ENCODE results near the gene LMBRD2. TPM values are rescaled to one million over a fixed set of nuclear protein-coding genes. Genes with fewer than 3 reads are reported as not detected.
"Not testable (repeated sequence)": the region's sequence is repeated elsewhere in the genome, so short reads cannot be mapped to it uniquely, and the experiment has no call there.

Gene LMBRD2
- polyA plus RNA-seq, 4 donors = 8.4 to 19.9 (median 18.3) TPM

GRCh38 chr5:36162810-36163486, 11.3 kb upstream of the LMBRD2 start:
- DNase-seq (ENCODE audit: low read depth in 4 of 4, low spot score in 3 of 4) = no peak

GRCh38 chr5:36161361-36161760, 9.7 kb upstream of the LMBRD2 start:
- no peak for DNase-seq (ENCODE audit: low read depth in 4 of 4, low spot score in 3 of 4)

- no peak for DNase-seq (ENCODE audit: low read depth in 4 of 4, low spot score in 3 of 4)
These were observed 8.9 kb upstream of the LMBRD2 start for GRCh38 chr5:36160617-36161016.

DNA sequence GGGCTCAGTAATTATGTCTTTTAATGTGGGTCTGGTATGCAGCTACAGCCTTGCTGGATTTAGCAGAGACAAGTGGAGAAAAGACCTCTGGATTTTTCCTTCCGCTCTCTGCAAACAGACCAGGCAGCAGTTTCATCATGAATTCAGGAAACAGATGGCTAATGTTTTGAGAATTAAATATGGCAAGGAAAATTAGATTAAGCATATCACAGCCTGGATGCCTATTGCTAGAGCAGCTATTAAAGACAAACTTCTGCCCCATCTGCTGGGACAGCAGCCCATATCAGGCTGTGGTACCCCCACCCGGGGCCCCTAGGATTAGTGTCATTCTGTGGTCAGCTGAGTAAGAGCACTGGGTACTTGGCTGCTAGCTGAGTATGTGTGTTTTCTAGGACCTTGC, 6.5 kb upstream of the LMBRD2 start:
- no peak for DNase-seq (ENCODE audit: low read depth in 4 of 4, low spot score in 3 of 4)

DNA sequence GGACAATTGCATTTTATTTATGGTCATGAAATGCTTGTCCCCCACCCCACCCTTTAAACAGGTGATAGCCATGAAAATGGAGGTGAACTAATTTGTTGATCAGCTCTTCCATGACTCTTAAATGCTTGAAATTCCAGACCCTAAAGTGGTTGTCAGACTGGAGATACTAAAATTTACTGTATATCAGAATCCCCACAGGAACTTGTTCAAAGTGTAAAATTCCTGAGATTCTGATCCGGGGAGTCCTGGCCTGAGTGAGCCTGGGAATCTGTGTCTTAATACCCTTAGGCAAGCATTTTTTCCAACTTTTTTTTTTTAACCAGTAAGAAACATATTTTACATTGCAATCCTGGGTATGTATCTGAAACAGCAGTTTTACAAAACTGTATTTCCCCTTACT, 4.9 kb upstream of the LMBRD2 start:
- no peak for DNase-seq (ENCODE audit: low read depth in 4 of 4, low spot score in 3 of 4)

GRCh38 chr5:36156121-36156601, 4.5 kb upstream of the LMBRD2 start:
- DNase-seq (ENCODE audit: low read depth in 4 of 4, low spot score in 3 of 4) = no peak

DNA sequence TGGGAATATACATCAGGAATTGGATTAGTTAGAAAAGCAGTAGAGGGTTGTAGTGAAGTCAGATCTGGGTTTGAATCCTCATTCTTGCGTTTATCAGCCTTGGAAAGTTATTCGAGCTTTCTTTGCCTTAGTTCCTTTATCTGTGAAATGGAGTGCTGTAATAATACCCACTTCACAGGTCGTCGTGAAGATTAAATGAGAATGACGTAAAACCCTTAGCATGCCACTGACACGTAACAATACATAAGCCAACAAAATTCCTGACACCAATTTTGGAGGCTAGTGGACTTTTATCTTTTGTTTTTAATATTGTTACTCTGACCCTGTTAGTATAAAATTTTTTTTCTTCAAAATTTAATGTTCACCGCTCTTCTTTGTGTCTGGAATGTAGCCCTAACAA, 3.6 kb upstream of the LMBRD2 start:
- DNase-seq (ENCODE audit: low read depth in 4 of 4, low spot score in 3 of 4) = no peak

GRCh38 chr5:36153726-36154125, 2.0 kb upstream of the LMBRD2 start:
- no peak for DNase-seq (ENCODE audit: low read depth in 4 of 4, low spot score in 3 of 4)

GRCh38 chr5:36153298-36153677, 1.6 kb upstream of the LMBRD2 start:
- DNase-seq (ENCODE audit: low read depth in 4 of 4, low spot score in 3 of 4) = no peak

DNA sequence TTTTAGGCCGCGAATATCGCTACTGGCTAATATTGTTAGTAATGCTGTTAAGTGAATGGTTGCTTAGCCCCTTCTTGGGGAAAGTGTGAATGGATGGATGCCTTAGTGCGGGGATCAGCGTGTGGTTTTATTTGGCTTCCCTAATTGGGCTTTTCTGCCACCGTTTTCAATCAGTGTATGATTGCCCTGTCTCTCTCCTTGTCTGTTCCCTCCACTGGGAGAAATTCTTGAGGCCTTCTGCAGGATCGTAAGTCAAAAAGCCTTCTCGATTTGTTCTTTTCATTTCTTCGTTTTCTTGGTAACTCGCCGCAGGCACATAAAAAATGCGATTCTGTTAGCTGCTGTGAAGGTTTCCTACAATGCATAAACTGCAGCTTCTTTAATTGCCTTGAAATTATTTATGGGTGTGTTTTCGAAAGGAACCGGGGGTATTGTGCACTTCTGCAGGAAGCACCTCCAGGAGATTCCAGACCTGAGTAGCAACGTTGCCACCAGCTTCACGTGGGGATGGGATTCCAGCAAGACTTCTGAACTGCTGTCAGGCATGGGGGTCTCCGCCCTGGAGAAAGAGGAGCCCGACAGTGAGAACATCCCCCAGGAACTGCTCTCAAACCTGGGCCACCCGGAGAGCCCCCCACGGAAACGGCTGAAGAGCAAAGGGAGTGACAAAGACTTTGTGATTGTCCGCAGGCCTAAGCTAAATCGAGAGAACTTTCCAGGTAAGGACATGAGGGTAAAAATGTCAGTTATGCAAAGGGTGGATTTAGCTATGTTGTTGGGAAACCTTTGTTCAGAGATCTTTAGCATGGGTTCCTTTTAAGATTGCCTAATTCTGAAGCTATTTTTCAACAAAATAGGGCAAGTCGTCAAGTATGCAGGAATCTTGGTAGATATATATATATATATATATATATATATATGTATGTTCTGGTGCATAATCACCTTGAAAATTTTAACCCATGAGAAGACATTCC, 924 bp upstream of the LMBRD2 start:
- DNase-seq (ENCODE audit: low read depth in 4 of 4, low spot score in 3 of 4) = no peak

DNA sequence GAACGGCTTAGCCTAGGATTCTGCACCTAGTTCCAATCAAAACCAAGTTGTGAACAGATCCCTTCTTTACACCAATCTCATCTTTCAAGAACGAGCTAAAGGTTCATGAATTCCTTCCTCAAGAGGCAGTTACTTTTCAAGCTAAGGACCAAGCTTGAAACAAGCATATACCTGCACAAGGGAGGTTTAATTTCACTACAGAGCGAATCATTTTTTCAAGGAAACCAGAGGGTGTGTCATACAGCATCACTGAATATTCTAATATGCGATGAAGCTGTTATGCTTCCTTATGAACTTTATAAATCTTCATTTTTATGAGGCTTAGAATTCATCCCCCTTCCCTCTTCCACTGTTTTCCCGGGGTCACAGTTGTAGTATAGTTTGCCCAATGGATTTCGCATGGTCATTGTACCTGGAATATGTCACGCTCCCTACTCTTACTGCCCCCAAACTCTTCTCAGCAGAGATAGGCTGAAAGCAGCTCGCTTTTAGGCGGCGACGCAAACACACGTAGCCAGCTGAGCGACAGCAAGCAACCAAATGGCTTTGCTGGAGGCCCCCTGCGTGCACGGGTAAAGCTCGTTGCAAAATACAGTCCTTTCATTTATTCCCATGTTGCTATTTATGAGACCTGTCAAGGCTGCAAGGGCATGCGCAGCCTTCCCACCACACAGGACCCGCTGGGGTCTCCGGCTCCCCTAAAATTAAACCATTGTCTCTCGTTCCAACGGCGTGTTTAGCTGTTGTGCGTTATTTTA, 832 bp downstream of the LMBRD2 start:
- DNase-seq (ENCODE audit: low read depth in 4 of 4, low spot score in 3 of 4) = no peak

DNA sequence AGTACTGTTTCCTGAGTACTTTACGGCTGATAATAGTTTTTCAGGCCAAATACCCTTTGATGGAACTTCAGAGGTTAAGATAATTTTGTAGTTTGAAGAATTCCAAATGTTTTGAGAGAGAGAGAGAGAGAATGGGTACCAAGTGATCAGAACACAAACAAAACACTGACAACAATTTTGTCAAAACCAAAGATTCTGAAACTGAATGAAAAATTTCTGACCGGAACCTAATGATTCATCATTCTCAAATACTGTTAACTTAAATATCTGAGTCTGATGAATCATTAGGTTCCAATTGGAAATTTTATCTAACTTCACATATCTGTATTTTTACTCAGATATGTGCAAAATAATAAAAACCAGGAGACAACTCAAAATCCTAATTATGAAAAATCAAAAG, 4.0 kb downstream of the LMBRD2 start:
- no peak for DNase-seq (ENCODE audit: low read depth in 4 of 4, low spot score in 3 of 4)

DNA sequence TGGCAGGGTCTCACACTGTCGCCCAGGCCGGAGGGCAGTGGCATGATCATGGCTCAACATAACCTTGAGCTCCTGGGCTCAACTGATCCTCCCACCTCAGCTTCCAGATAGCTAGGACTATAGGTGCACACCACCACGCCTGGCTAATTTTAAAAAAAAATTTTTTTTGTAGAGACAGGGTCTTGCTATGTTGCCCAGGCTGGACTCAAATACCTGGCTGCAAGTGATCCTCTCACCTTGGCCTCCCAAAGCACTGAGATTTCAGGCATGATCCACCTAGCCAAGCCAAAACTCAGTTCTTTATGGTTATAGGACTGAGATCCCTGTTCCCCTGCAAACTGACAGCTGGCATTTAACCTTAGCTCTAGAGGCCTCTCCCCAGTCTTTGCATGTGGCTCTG, 5.3 kb downstream of the LMBRD2 start:
- DNase-seq (ENCODE audit: low read depth in 4 of 4, low spot score in 3 of 4) = no peak

GRCh38 chr5:36145311-36145710, 6.4 kb downstream of the LMBRD2 start:
- no peak for DNase-seq (ENCODE audit: low read depth in 4 of 4, low spot score in 3 of 4)

GRCh38 chr5:36138900-36139683, 12.6 kb downstream of the LMBRD2 start:
- DNase-seq (ENCODE audit: low read depth in 4 of 4, low spot score in 3 of 4) = no peak

DNA sequence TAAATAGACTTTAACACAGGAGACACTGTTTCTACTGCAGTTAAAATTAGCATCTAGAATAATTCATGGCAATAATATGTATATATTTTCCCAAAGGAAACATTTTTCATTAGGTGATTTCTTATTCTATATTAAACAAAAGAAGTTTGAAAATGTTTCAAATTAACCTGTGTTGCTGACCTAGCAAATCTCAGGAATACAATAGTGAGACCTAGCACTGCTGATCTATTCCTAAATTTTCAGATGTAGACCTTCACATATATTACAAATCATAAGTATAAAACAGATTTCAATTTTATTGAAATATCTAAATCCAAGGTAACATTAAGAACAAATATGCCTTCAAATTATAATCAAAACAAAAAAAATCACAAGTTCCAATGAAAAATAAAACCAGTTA, 15.1 kb downstream of the LMBRD2 start:
- no peak for DNase-seq (ENCODE audit: low read depth in 4 of 4, low spot score in 3 of 4)

DNA sequence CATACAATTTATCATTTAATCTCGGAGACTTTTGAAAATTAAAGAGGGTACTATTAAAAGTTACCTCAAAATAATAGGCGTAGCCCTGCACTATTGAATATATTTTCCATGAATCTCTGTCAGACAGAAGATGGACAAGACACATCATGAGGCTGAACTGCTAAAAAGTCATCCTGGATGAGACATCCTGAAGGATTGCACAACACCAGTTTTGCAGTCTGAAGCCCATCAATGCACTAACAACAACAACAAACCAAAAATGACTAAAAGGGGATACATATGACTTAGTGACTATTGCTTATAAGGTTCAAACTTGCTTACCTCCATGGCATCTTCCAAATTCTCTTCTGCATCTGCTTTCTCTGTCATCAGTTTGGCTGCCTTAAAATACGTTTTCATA, 15.7 kb downstream of the LMBRD2 start:
- no peak for DNase-seq (ENCODE audit: low read depth in 4 of 4, low spot score in 3 of 4)

DNA sequence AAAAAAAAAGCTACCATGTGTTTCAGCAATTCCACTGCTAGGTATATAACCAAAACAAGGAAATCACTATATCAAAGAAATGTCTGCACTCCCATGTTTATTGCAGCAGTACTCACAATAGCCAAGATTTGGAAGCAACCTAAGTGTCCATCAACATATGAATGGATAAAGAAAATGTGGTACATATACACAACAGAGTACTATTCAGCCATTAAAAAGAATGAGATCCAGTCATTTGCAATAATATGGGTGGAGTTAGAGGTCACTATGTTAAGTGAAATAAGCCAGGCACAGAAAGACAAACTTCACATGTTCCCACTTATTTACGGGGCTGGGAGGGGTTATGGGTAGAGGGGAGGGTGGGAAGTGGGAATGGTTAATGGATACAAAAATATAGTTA, 18.7 kb downstream of the LMBRD2 start:
- DNase-seq (ENCODE audit: low read depth in 4 of 4, low spot score in 3 of 4) = not testable (repeated sequence)

DNA sequence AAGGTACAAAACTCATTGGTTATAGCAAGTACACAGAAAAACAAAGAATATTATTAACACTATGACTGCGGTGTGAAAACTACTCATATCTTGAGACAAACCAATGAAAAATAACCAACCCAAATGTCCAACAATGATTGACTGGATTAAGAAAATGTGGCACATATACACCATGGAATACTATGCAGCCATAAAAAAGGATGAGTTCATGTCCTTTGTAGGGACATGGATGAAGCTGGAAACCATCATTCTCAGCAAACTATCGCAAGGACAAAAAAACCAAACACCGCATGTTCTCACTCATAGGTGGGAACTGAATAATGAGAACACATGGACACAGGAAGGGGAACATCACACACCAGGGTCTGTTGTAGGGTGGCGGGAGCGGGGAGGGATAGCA, 22.0 kb downstream of the LMBRD2 start:
- DNase-seq (ENCODE audit: low read depth in 4 of 4, low spot score in 3 of 4) = not testable (repeated sequence)

- no peak for DNase-seq (ENCODE audit: low read depth in 4 of 4, low spot score in 3 of 4)
These were observed 22.9 kb downstream of the LMBRD2 start for GRCh38 chr5:36128795-36129194.
